Measurements from ENCODE around the gene FBLN5. TPM values are rescaled to one million over a fixed set of nuclear protein-coding genes. Genes with fewer than 3 reads are reported as not detected.

The FBLN5 gene
- total and polyA plus RNA-seq, 2 donors (not counting 1 experiment from before 2014, with no cell fraction given): 33.4 to 47.5 TPM

DNA sequence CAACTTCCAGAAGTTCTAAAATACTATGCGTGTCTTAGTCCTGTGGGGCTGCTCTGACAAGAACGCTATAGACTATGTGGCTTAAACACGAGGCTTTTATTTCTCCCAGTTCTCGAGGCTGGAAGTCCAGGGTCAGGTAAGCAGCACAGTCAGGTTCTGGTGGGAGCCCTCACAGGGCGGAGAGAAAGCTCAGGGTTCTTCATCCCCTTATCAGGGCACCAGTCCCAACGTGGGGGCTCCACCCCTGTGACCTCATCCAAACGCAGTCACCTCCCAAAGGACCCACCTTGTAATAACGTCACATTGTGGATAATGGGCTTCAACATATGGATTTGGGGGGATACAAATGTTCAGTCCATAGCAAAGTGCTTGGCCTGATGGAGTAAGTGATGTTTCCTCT is 43.0 kb downstream of the FBLN5 start:
- no peaks in the 10 kb centered on the region for H3K36me3 ChIP-seq (ENCODE audit: control insufficient read depth, insufficient read depth, low read length)
- TF ChIP-seq, protein P1, sequence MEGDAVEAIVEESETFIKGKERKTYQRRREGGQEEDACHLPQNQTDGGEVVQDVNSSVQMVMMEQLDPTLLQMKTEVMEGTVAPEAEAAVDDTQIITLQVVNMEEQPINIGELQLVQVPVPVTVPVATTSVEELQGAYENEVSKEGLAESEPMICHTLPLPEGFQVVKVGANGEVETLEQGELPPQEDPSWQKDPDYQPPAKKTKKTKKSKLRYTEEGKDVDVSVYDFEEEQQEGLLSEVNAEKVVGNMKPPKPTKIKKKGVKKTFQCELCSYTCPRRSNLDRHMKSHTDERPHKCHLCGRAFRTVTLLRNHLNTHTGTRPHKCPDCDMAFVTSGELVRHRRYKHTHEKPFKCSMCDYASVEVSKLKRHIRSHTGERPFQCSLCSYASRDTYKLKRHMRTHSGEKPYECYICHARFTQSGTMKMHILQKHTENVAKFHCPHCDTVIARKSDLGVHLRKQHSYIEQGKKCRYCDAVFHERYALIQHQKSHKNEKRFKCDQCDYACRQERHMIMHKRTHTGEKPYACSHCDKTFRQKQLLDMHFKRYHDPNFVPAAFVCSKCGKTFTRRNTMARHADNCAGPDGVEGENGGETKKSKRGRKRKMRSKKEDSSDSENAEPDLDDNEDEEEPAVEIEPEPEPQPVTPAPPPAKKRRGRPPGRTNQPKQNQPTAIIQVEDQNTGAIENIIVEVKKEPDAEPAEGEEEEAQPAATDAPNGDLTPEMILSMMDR (conservative IDR thresholded peaks at IDR 0.05 in 1 of 2, IDR thresholded peaks at IDR 0.05 in 1 of 2; ENCODE audit: low read depth in 1 of 2, low read length in 2 of 2): no peak
- no peak for TF ChIP-seq EZH2 (IDR thresholded peaks at IDR 0.05; ENCODE audit: low read length, missing control alignments)
- no peaks in the 10 kb centered on the region for H3K79me2 ChIP-seq (ENCODE audit: control insufficient read depth, insufficient read depth, low read length)

DNA sequence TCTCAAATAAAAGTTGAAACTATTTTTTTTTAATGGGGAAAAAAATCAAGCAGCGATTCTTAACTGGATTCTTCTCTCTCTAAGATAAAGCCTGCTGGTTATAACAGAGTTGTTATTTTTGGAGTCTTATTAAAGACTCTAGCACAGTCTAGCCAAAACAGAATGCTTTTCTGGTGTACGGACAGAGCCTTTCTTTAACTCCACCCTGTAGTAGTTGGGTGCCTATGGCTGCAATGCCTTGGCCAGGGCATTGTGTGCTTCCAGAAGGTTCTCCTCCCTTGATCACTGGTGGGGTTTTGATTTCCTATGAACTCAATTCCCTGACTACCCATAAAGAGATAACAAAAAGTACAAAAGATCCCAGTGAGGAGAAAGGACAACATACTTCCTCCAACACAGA is 44.4 kb downstream of the FBLN5 start:
- Histone ChIP-seq H2AFZ (ENCODE audit: low read length) (no peak overlapping the region), H3K27me3 (ENCODE audit: control insufficient read depth, insufficient read depth, low read length) (no peaks in the 10 kb centered on the region), H3K4me2 (ENCODE audit: extremely low read depth, insufficient read depth, low read length) (no peak overlapping the region), H3K4me3 (replicated peaks in 1 of 4; ENCODE audit: control extremely low read depth in 1 of 4, insufficient read depth in 1 of 4, low read depth in 3 of 4, low read length in 4 of 4) (no peak overlapping the region), H4K20me1 (ENCODE audit: control insufficient read depth, extremely low read depth, insufficient read depth, low read length) (no peaks in the 10 kb centered on the region), H3K79me2 (ENCODE audit: control insufficient read depth, insufficient read depth, low read length) (no peaks in the 10 kb centered on the region), H3K9me3 (ENCODE audit: control insufficient read depth, insufficient read depth, low read depth, low read length) (no peaks in the 10 kb centered on the region), H3K36me3 (ENCODE audit: control insufficient read depth, insufficient read depth, low read length) (no peaks in the 10 kb centered on the region), H3K4me1 (ENCODE audit: control insufficient read depth, extremely low read depth, insufficient read depth, low read length) (no peaks in the 10 kb centered on the region), H3K9ac (ENCODE audit: insufficient read depth, low read length) (no peak overlapping the region), H3K27ac (ENCODE audit: insufficient read depth, low read length) (no peak overlapping the region)
- TF ChIP-seq, protein P1 (conservative IDR thresholded peaks at IDR 0.05 in 1 of 2, IDR thresholded peaks at IDR 0.05 in 1 of 2; ENCODE audit: low read depth in 1 of 2, low read length in 2 of 2): no peak
- TF ChIP-seq EZH2 (IDR thresholded peaks at IDR 0.05; ENCODE audit: low read length, missing control alignments): no peak
- DNase-seq (ENCODE audit: low read depth in 2 of 2): no peak

More for the DNA sequence above, 43.0 kb downstream of the FBLN5 start:
- H3K4me2 ChIP-seq (ENCODE audit: extremely low read depth, insufficient read depth, low read length): no peak overlapping the region
- H2AFZ ChIP-seq (ENCODE audit: low read length): no peak overlapping the region
- H3K9ac ChIP-seq (ENCODE audit: insufficient read depth, low read length): no peak overlapping the region
- no peaks in the 10 kb centered on the region for H3K27me3 ChIP-seq (ENCODE audit: control insufficient read depth, insufficient read depth, low read length)
- H3K4me3 ChIP-seq (replicated peaks in 1 of 4; ENCODE audit: control extremely low read depth in 1 of 4, insufficient read depth in 1 of 4, low read depth in 3 of 4, low read length in 4 of 4): no peak overlapping the region
- no peak overlapping the region for H3K27ac ChIP-seq (ENCODE audit: insufficient read depth, low read length)
- H4K20me1 ChIP-seq (ENCODE audit: control insufficient read depth, extremely low read depth, insufficient read depth, low read length): no peaks in the 10 kb centered on the region
- H3K9me3 ChIP-seq (ENCODE audit: control insufficient read depth, insufficient read depth, low read depth, low read length): no peaks in the 10 kb centered on the region
- H3K4me1 ChIP-seq (ENCODE audit: control insufficient read depth, extremely low read depth, insufficient read depth, low read length): no peaks in the 10 kb centered on the region
- no peak for DNase-seq (ENCODE audit: low read depth in 2 of 2)

DNA sequence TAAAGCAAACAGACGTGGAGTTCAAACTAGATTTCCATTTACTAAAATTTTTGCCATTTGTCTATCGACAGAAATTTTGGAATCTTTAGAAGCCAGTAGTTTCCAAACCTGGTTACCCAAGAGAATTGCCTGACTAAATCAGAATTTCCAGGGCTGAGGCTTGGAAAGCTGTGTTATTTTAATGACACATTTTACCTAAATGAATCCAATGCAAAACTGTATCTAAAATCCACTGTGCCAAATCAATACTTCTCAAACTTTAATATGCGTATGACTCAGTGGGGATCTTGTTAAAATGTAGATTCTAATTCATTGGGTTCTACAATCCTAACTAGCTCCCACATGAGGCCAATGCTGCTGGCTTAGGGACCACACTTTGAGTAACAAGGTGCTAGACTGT is 45.2 kb downstream of the FBLN5 start:
- H3K36me3 ChIP-seq (ENCODE audit: control insufficient read depth, insufficient read depth, low read length): no peaks in the 10 kb centered on the region
- H2AFZ ChIP-seq (ENCODE audit: low read length): no peak overlapping the region
- H3K79me2 ChIP-seq (ENCODE audit: control insufficient read depth, insufficient read depth, low read length): no peaks in the 10 kb centered on the region
- DNase-seq (ENCODE audit: low read depth in 2 of 2): no peak
- H3K27me3 ChIP-seq (ENCODE audit: control insufficient read depth, insufficient read depth, low read length): no peaks in the 10 kb centered on the region
- H4K20me1 ChIP-seq (ENCODE audit: control insufficient read depth, extremely low read depth, insufficient read depth, low read length): no peaks in the 10 kb centered on the region
- TF ChIP-seq, protein P1 (conservative IDR thresholded peaks at IDR 0.05 in 1 of 2, IDR thresholded peaks at IDR 0.05 in 1 of 2; ENCODE audit: low read depth in 1 of 2, low read length in 2 of 2): no peak
- TF ChIP-seq EZH2 (IDR thresholded peaks at IDR 0.05; ENCODE audit: low read length, missing control alignments): no peak
- no peaks in the 10 kb centered on the region for H3K9me3 ChIP-seq (ENCODE audit: control insufficient read depth, insufficient read depth, low read depth, low read length)
- H3K9ac ChIP-seq (ENCODE audit: insufficient read depth, low read length): no peak overlapping the region
- no peaks in the 10 kb centered on the region for H3K4me1 ChIP-seq (ENCODE audit: control insufficient read depth, extremely low read depth, insufficient read depth, low read length)
- no peak overlapping the region for H3K4me2 ChIP-seq (ENCODE audit: extremely low read depth, insufficient read depth, low read length)
- no peak overlapping the region for H3K27ac ChIP-seq (ENCODE audit: insufficient read depth, low read length)
- no peak overlapping the region for H3K4me3 ChIP-seq (replicated peaks in 1 of 4; ENCODE audit: control extremely low read depth in 1 of 4, insufficient read depth in 1 of 4, low read depth in 3 of 4, low read length in 4 of 4)

Data from fibroblast of lung (primary cell).